PFSK-1 (cell line): ENCODE results near the gene LTB4R2.

Experiments used
- FOXP2 ChIP-seq: optimal IDR thresholded peaks from 2 replicates; pipeline ENCODE3; 2011; ENCODE audit warnings: borderline replicate concordance, control low read depth, inconsistent platforms; ENCODE audit not compliant: insufficient read depth; ENCODE audit errors: extremely low read length, extremely low read depth
- POLR2AphosphoS5 ChIP-seq: IDR thresholded peaks from 2 replicates; pipeline ENCODE4 v1.6.1; 2012; ENCODE audit warnings: low read depth, mild to moderate bottlenecking, control low read depth, low read length, moderate library complexity
- SIN3A ChIP-seq: IDR thresholded peaks from 2 replicates; pipeline ENCODE4 v1.6.1; 2012; ENCODE audit warnings: mild to moderate bottlenecking, low read length, moderate library complexity, borderline replicate concordance; ENCODE audit not compliant: insufficient read depth
- TAF1 ChIP-seq: IDR thresholded peaks from 2 replicates; pipeline ENCODE4 v1.6.1; 2012; ENCODE audit warnings: low read length, control low read depth, borderline replicate concordance; ENCODE audit not compliant: insufficient read depth
- TF ChIP-seq, protein P1 (sequence below), 2 experiments: IDR thresholded peaks; 2 replicates each; pipeline versions ENCODE4 v1.6.1 to v1.8.0; 2011 to 2012; ENCODE audit warnings: low read depth in 2 of 2, low read length in 2 of 2, control low read depth in 1 of 2, inconsistent platforms in 1 of 2, mild to moderate bottlenecking in 1 of 2, moderate library complexity in 1 of 2; ENCODE audit not compliant: insufficient read depth in 1 of 2

Gene LTB4R2

DNA sequence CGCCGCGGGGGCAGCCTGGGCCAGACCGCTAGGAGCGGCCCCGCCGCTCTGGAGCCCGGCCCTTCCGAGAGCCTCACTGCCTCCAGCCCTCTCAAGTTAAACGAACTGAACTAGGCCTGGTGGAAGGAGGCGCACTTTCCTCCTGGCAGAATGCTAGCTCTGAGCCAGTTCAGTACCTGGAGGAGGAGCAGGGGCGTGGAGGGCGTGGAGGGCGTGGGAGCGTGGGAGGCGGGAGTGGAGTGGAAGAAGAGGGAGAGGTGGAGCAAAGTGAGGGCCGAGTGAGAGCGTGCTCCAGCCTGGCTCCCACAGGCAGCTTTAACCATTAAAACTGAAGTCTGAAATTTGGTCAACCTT is 6.6 kb downstream of the LTB4R2 start:
- no peak for TF ChIP-seq FOXP2
- TF ChIP-seq POLR2AphosphoS5 = no peak

DNA sequence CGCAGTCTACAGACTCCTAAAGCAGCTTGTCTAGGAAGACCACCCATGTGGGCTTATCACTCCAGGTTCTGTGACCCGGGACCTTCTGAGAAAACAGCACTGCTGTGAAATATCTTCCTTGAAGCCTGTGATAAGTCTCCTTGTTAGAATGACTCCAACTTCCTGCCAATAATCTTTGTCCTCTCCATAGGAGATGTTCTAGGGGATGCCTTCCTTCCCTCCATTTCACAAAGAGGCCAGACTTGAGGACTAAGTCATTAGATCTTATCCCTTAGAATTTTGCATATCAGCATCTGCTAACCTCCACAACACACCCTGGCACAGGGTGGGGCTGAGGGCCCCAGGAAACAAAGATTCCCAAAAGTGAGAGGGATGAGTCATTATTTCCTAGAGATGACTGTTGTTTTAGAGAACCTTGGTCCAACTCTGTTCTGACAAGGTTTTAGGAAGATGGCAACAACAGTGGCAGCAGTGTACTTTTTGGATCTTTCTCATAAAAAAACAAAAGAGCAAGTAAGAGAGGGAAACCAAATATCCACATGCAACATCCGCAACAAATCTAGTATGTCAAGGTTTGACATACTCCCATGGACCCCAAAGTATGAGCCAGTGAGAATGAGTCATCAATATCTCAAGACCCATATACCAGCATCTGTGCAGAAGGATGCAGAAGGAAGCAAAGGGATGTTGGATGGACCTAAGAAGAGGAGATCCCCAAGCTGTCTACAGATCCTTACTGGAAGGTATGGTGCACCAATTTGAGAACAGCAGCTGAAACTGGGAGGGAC is 7.4 kb downstream of the LTB4R2 start:
- TF ChIP-seq TAF1 (no peak), SIN3A (no peak), POLR2AphosphoS5 (no peak), FOXP2 (no peak)
- TF ChIP-seq, protein P1, sequence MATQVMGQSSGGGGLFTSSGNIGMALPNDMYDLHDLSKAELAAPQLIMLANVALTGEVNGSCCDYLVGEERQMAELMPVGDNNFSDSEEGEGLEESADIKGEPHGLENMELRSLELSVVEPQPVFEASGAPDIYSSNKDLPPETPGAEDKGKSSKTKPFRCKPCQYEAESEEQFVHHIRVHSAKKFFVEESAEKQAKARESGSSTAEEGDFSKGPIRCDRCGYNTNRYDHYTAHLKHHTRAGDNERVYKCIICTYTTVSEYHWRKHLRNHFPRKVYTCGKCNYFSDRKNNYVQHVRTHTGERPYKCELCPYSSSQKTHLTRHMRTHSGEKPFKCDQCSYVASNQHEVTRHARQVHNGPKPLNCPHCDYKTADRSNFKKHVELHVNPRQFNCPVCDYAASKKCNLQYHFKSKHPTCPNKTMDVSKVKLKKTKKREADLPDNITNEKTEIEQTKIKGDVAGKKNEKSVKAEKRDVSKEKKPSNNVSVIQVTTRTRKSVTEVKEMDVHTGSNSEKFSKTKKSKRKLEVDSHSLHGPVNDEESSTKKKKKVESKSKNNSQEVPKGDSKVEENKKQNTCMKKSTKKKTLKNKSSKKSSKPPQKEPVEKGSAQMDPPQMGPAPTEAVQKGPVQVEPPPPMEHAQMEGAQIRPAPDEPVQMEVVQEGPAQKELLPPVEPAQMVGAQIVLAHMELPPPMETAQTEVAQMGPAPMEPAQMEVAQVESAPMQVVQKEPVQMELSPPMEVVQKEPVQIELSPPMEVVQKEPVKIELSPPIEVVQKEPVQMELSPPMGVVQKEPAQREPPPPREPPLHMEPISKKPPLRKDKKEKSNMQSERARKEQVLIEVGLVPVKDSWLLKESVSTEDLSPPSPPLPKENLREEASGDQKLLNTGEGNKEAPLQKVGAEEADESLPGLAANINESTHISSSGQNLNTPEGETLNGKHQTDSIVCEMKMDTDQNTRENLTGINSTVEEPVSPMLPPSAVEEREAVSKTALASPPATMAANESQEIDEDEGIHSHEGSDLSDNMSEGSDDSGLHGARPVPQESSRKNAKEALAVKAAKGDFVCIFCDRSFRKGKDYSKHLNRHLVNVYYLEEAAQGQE (IDR thresholded peaks at IDR 0.05; ENCODE audit: insufficient read depth in 1 of 2, low read depth in 2 of 2, low read length in 2 of 2) = no peak

DNA sequence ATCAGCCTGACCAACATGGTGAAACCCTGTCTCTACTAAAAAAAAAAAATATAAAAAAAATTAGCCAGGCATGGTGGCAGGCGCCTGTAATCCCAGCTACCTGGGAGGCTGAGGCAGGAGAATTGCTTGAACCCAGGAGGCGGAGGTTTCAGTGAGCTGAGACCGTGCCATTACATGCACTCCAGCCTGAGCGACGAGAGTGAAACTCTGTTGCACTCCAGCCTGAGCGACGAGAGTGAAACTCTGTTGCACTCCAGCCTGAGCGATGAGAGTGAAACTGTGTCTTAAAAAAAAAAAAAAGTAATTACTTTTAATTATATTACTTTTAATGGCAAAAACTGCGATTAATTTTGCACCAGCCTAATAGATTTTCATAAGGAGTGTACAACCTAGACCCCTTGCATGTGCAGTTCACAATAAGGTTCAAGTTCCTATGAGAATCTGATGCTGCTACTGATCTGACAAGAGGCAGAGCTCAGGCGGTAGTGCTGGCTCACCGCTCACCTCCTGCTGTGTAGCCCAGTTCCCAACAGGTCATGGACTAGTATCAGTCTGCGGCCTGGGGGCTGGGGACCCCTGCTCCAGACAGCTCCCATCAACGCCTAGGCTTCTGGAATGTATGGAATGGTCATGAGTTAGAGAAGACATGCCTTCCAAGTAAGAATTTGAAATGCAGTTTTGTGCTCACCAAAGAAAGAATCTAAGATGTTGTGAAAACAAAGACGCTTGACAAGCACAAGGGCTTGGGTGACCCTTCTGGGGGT is 11.5 kb downstream of the LTB4R2 start:
- TF ChIP-seq, protein P1 (IDR thresholded peaks at IDR 0.05; ENCODE audit: insufficient read depth in 1 of 2, low read depth in 2 of 2, low read length in 2 of 2) = no peak
- TF ChIP-seq POLR2AphosphoS5 (no peak), SIN3A (no peak), TAF1 (no peak), FOXP2 (no peak)

DNA sequence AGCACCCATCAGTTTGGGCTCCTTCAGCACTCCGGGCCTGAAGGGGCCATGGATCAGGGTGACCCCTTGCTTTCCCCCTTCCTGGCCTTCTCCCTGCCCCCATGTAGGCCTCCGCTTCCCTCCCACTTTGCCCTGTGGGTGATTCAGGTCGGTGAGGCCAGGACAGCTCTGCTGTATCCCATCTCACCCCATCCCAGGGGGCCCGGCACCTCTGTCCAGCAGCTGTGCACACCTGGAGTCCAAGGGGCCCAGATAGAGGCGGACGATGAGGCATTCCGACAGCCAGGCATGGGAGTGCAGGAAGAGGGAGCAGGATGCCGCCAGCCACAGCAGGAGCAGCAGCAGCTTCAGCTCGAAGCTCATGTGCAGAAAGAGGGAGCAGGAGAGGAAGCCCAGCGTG is 12.7 kb downstream of the LTB4R2 start:
- TF ChIP-seq TAF1 = no peak
- TF ChIP-seq, protein P1 (IDR thresholded peaks at IDR 0.05; ENCODE audit: insufficient read depth in 1 of 2, low read depth in 2 of 2, low read length in 2 of 2) = no peak

DNA sequence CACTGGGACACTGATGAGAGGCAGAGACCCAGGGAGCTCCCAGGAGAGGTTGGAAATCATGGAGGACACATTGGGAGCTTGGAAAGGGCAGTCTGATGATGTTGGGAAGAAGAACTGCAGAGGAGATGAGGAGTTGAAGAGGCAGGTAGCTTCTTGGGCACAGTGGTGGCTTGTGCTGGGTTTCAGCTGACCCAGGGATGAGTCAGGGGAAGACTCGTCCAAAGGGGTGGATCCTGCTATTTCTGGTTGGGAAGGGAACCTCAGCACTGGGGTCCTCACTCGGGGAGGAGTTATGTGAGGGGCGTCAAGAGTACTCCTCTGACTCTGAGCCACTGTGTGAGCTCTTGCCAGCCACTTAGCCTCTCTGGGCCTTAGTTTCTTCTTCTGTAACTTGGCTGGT is 13.4 kb downstream of the LTB4R2 start:
- no peak for TF ChIP-seq FOXP2
- no peak for TF ChIP-seq SIN3A
- TF ChIP-seq, protein P1 (IDR thresholded peaks at IDR 0.05; ENCODE audit: insufficient read depth in 1 of 2, low read depth in 2 of 2, low read length in 2 of 2) = no peak
- TF ChIP-seq POLR2AphosphoS5 = no peak
- no peak for TF ChIP-seq TAF1
